Measurements from ENCODE around the gene PSPN. TPM values are rescaled to one million over a fixed set of nuclear protein-coding genes. Genes with fewer than 3 reads are reported as not detected.
A peak's percentile ranks its signal among the peaks of the same experiment; 100 is the strongest.

PSPN gene
- total and polyA plus RNA-seq, 9 of the 15 experiments (the other 6 are each of a cell fraction or from before 2014, with no cell fraction given): 0.21 to 1.1 (median 0.58) TPM

- TF ChIP-seq THRB (CRISPR knock-in tag; conservative IDR thresholded peaks at IDR 0.05) (no peak), POLR2G (IDR thresholded peaks at IDR 0.05; ENCODE audit: low read depth, low read length) (peak; percentile 19), ZBTB33 (CRISPR knock-in tag; IDR thresholded peaks at IDR 0.05) (peak; percentile 47; the same call in 1 of the 2 replicates), ZNF780A (CRISPR knock-in tag; IDR thresholded peaks at IDR 0.05) (no peak), NR4A1 (CRISPR knock-in tag; IDR thresholded peaks at IDR 0.05) (no peak), NR4A1 (tag; IDR thresholded peaks at IDR 0.05) (no peak), RBFOX2 (IDR thresholded peaks at IDR 0.05; ENCODE audit: low read depth, low read length) (peak; percentile 59; the same call in 1 of the 2 replicates), ZNF212 (CRISPR knock-in tag; IDR thresholded peaks at IDR 0.05) (no peak), GATAD2B (IDR thresholded peaks at IDR 0.05; ENCODE audit: borderline replicate concordance) (no peak)
Observed at GRCh38 chr19:6381030-6381750, 5.5 kb upstream of the PSPN start (continued).
